Esophagus muscularis mucosa (tissue), 4 donors: ENCODE measurements around the gene BCAS1. TPM values are rescaled to one million over a fixed set of nuclear protein-coding genes. Genes with fewer than 3 reads are reported as not detected.
"Not testable (repeated sequence)": the region's sequence is repeated elsewhere in the genome, so short reads cannot be mapped to it uniquely, and the experiment has no call there.

Source experiments
- DNase-seq: peaks from one replicate; pipeline ENCODE4 v3.0.0-alpha.2; 2017; ENCODE audit errors: extremely low spot score
- H3K27ac ChIP-seq, 4 donors: fragments of 200-600 bp; sonication (generic); replicated peaks in 1 of 4; 1 replicate in 3 of 4; 2 replicates in 1 of 4; pipeline ENCODE4 v1.5.1; 2016 to 2019; ENCODE audit warnings: mild to moderate bottlenecking in 1 of 4
- H3K27me3 ChIP-seq, 4 donors: fragments of 200-600 bp; sonication (generic); one replicate each; pipeline versions ENCODE4 v1.5.1 to v1.6.0; 2016 to 2019
- H3K36me3 ChIP-seq, 4 donors: fragments of 200-600 bp; sonication (generic); one replicate each; pipeline ENCODE4 v1.5.1; 2016 to 2019
- H3K4me1 ChIP-seq, 4 donors: fragments of 200-600 bp; sonication (generic); one replicate each; pipeline ENCODE4 v1.5.1; 2016 to 2019
- H3K4me3 ChIP-seq, 4 donors: fragments of 200-600 bp; sonication (generic); 1 replicate in 2 of 4; 2 replicates in 2 of 4; pipeline ENCODE4 v1.5.1; 2016 to 2019; ENCODE audit warnings: mild to moderate bottlenecking in 4 of 4, moderate library complexity in 1 of 4
- H3K9me3 ChIP-seq, 4 donors: fragments of 200-600 bp; sonication (generic); 1 replicate in 3 of 4; 2 replicates in 1 of 4; pipeline ENCODE4 v1.5.1; 2016 to 2019
- CTCF ChIP-seq, 3 experiments: fragments of 200-600 bp in 2 of 3; fragments of 450-650 bp in 1 of 3; sonication (generic) in 2 of 3; IDR thresholded peaks; one replicate each; pipeline ENCODE4 v1.5.1; 2017 to 2019; ENCODE audit warnings: antibody characterized with exemption in 3 of 3, mild to moderate bottlenecking in 2 of 3, moderate library complexity in 1 of 3
- EP300 ChIP-seq: sonication (generic); formaldehyde crosslinking; IDR thresholded peaks from one replicate; pipeline ENCODE4 v1.6.1; 2017; ENCODE audit warnings: antibody characterized with exemption
- POLR2A ChIP-seq: fragments of 450-650 bp; IDR thresholded peaks from one replicate; pipeline ENCODE4 v1.6.1; 2017; ENCODE audit warnings: antibody characterized with exemption, moderate library complexity, mild to moderate bottlenecking, low read depth
- POLR2AphosphoS5 ChIP-seq, 2 donors: sonication (generic); formaldehyde crosslinking; IDR thresholded peaks; one replicate each; pipeline ENCODE4 v1.6.1; 2017; ENCODE audit warnings: antibody characterized with exemption in 2 of 2
- WGBS: methylation state at CpG from one replicate; pipeline ENCODE4 v1.1.5; 2018; 5-methylcytosine and 5-hydroxymethylcytosine counted together
- intact Hi-C: fragments of 100-400 bp; cut with DNase I; formaldehyde crosslinking; loops from one replicate; pipeline ENCODE4 v1.15.1; 2023
- total RNA-seq, 4 donors: library from RNA; depleted of rRNA; stranded (reverse); fragments of >200 nt; gene quantifications; one replicate each; pipeline versions ENCODE4 v1.1.0 to v1.2.1, GENCODE V29; 2016

The BCAS1 gene
- total RNA-seq, 4 donors from 2014 or later, result 0.13 to 0.46 TPM; not detected in 2

- intact Hi-C loops, result no loop called here
- 60% methylated on average over 5 of the region's 5 CpGs for WGBS
- peak overlapping the region; percentile 12 to 66 (median 56) for H3K27ac ChIP-seq
Observed at GRCh38 chr20:53935344-53936084, 134.9 kb downstream of the BCAS1 start.

DNA sequence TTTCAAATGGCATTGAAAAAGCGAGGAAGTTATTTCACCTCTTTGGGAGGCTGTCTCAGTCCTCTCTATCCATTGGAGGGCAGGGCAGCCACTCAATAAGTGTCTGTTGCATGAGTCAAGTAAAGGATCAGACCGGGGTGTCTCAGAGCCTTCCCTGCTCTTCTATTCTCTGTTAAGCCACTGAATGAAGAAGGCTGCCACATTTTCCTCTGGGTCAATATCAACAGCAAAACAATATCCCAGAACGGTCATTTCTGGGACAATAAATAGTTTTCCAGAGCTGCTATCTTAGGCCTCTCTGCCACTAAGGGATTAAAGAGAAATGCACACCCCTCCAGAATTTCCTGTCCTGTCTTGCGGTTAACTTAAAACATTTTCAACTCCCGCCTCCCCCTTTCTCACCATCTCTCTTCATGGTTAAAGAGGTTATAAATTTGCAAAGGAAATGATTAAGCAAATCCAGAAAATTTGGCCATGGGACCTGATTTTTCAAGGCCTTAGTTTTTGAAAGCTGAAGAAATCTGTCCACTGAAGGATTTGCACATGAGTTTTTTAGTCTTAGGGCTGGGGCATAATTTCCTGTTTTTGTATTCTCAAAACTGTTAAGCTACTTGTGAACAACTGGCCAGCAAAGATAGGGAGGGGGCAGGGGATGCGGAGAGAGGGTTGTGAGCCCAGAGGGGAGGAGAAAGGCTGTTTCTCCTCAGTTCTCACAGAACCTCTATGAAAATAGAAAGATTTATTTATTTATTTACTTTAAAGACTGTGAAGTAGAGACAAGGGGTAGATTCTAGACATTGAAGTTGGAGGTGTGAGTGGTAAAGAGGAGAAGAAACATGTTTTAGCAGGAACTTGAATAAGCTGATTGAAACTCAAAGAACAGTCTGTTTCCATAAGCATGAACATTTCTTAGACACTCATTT lies 135.7 kb downstream of the BCAS1 start:
- Histone ChIP-seq H3K9me3 (no peaks in the 10 kb centered on the region), H3K4me3 (no peak overlapping the region), H3K27ac (peak overlapping the region; percentile 12 to 66 (median 56)), H3K27me3 (no peaks in the 10 kb centered on the region), H3K4me1 (peaks cover 12 to 32% (median 29%) of the 10 kb centered on the region in 4 donors), H3K36me3 (no peaks in the 10 kb centered on the region)
- DNase-seq, result no peak
- TF ChIP-seq POLR2AphosphoS5 (IDR thresholded peaks at IDR 0.05) (no peak), POLR2A (no peak), CTCF (IDR thresholded peaks at IDR 0.05) (no peak), EP300 (no peak)
- 49% methylated on average over 6 of the region's 6 CpGs for WGBS
- intact Hi-C loops, result no loop called here

More at GRCh38 chr20:53935344-53936084, 134.9 kb downstream of the BCAS1 start:
- no peaks in the 10 kb centered on the region for H3K9me3 ChIP-seq
- TF ChIP-seq POLR2A (no peak), EP300 (no peak), POLR2AphosphoS5 (IDR thresholded peaks at IDR 0.05) (no peak), CTCF (IDR thresholded peaks at IDR 0.05) (no peak)
- H3K27me3 ChIP-seq, result no peaks in the 10 kb centered on the region
- no peak overlapping the region for H3K4me3 ChIP-seq
- no peak for DNase-seq
- H3K4me1 ChIP-seq, result peaks cover 20 to 40% (median 38%) of the 10 kb centered on the region in 4 donors
- no peaks in the 10 kb centered on the region for H3K36me3 ChIP-seq

- WGBS, result 94% methylated on average over 2 of the region's 2 CpGs
- H3K4me1 ChIP-seq, result peaks cover 0 to 20% (median 18%) of the 10 kb centered on the region in 4 donors
- H3K27ac ChIP-seq, result peak overlapping the region in 1 of 4 donors; percentile 66
- no peaks in the 10 kb centered on the region for H3K27me3 ChIP-seq
- H3K36me3 ChIP-seq, result no peaks in the 10 kb centered on the region
- TF ChIP-seq CTCF (IDR thresholded peaks at IDR 0.05), result no peak
- TF ChIP-seq POLR2AphosphoS5 (IDR thresholded peaks at IDR 0.05), result no peak
- TF ChIP-seq EP300, result no peak
- TF ChIP-seq POLR2A, result no peak
- DNase-seq, result no peak
- H3K9me3 ChIP-seq, result no peaks in the 10 kb centered on the region
- no peak overlapping the region for H3K4me3 ChIP-seq
- intact Hi-C loops, result no loop called here
Observed at GRCh38 chr20:53933232-53933846, 137.1 kb downstream of the BCAS1 start.

DNA sequence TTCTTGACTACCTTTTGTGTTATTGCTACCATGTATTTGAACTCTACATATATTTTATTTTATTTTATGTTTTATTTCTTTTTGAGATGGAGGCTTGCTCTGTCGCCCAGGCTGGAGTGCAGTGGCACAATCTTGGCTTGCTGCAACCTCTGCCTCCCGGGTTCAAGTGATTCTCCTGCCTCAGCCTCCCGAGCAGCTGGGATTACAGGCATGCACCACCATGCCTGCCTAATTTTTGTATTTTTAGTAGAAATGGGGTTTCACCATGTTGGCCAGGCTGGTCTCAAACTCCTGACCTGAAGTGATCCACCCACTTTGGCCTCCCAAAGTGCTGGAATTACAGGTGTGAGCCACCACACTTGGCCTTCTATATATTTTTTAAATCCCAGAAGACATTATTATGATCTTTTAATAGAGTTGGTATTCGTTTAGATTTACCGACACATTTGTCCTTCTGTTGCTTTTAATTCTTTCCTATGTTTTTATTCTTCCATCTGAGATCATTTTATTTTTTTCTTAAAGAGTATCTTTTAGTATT lies 137.7 kb downstream of the BCAS1 start:
- H3K9me3 ChIP-seq, H3K4me3 ChIP-seq, DNase-seq, H3K36me3 ChIP-seq, H3K27me3 ChIP-seq, H3K27ac ChIP-seq, intact Hi-C loops: not testable (repeated sequence)
- WGBS, result 96% methylated on average over 5 of the region's 5 CpGs
- peaks cover 0 to 20% (median 18%) of the 10 kb centered on the region in 4 donors for H3K4me1 ChIP-seq
